HepG2 (cell line): Measurements from ENCODE around the gene RPS15A. TPM values are rescaled to one million over a fixed set of nuclear protein-coding genes. Genes with fewer than 3 reads are reported as not detected.

Experiments used
- CBX2 ChIP-seq, 2 experiments: fragments of 200-600 bp in 1 of 2; sonication (generic); formaldehyde crosslinking in 1 of 2; IDR thresholded peaks; 2 replicates each; pipeline versions ENCODE4 v1.7.0 to v1.8.1; 2018 to 2022; ENCODE audit warnings: low read depth in 2 of 2, low read length in 1 of 2, mild to moderate bottlenecking in 1 of 2, missing genetic modification reagents in 1 of 2
- DPF2 ChIP-seq: sonication (generic); formaldehyde crosslinking; IDR thresholded peaks from 2 replicates; pipeline ENCODE4 v1.4.0; 2020; ENCODE audit warnings: mild to moderate bottlenecking, low read depth, missing genetic modification reagents, borderline replicate concordance
- ELF3 ChIP-seq: IDR thresholded peaks from 2 replicates; pipeline ENCODE4 v1.6.1; 2016; ENCODE audit warnings: missing genetic modification reagents, missing compliant biosample characterization
- HMGXB3 ChIP-seq: sonication (generic); formaldehyde crosslinking; IDR thresholded peaks from 2 replicates; pipeline ENCODE4 v1.4.0; 2020; ENCODE audit warnings: missing genetic modification reagents, borderline replicate concordance
- TBP ChIP-seq: sonication (generic); formaldehyde crosslinking; IDR thresholded peaks from 2 replicates; pipeline ENCODE4 v1.5.0; 2020; ENCODE audit warnings: missing genetic modification reagents
- TCF12 ChIP-seq, 2 experiments: fragments of 450-650 bp in 1 of 2; sonication (generic) in 1 of 2; formaldehyde crosslinking in 1 of 2; IDR thresholded peaks; 2 replicates each; pipeline versions ENCODE4 v1.6.1 to v1.8.0; 2017 to 2022; ENCODE audit warnings: antibody characterized with exemption in 1 of 2, mild to moderate bottlenecking in 1 of 2, missing genetic modification reagents in 1 of 2, moderate library complexity in 1 of 2
- TERF1 ChIP-seq: sonication (generic); formaldehyde crosslinking; IDR thresholded peaks from 2 replicates; pipeline ENCODE4 v1.8.0; 2022; ENCODE audit warnings: mild to moderate bottlenecking, missing genetic modification reagents, moderate library complexity
- U2AF1 ChIP-seq: fragments of 200-400 bp; formaldehyde crosslinking; optimal IDR thresholded peaks from 2 replicates; pipeline ENCODE3; 2017; ENCODE audit warnings: mild to moderate bottlenecking, low read depth, low read length
- ZBTB10 ChIP-seq: sonication (generic); formaldehyde crosslinking; IDR thresholded peaks from 2 replicates; pipeline ENCODE4 v1.4.0; 2020; ENCODE audit warnings: missing genetic modification reagents, borderline replicate concordance
- ZBTB33 ChIP-seq: sonication (generic); formaldehyde crosslinking; IDR thresholded peaks from 2 replicates; pipeline ENCODE4 v1.4.0; 2020; ENCODE audit warnings: missing genetic modification reagents
- ZNF274 ChIP-seq: sonication (generic); formaldehyde crosslinking; IDR thresholded peaks from 2 replicates; pipeline ENCODE4 v1.5.1; 2020; ENCODE audit warnings: mild to moderate bottlenecking, missing genetic modification reagents
- ZNF280B ChIP-seq: sonication (generic); formaldehyde crosslinking; IDR thresholded peaks from 2 replicates; pipeline ENCODE4 v1.5.0; 2020; ENCODE audit warnings: missing genetic modification reagents, mild to moderate bottlenecking, borderline replicate concordance
- ZNF326 ChIP-seq: sonication (generic); formaldehyde crosslinking; IDR thresholded peaks from 2 replicates; pipeline ENCODE4 v1.4.0; 2020; ENCODE audit warnings: missing genetic modification reagents, borderline replicate concordance
- ZNF460 ChIP-seq: sonication (generic); formaldehyde crosslinking; IDR thresholded peaks from 2 replicates; pipeline ENCODE4 v1.5.1; 2020; ENCODE audit warnings: missing genetic modification reagents, mild to moderate bottlenecking, borderline replicate concordance
- polyA plus RNA-seq, 8 experiments: library from polyadenylated mRNA; depleted of rRNA in 3 of 8; stranded (reverse) in 7 of 8; unstranded in 1 of 8; fragments of >200 nt; fragmentation: Illumina TruSeq in 4 of 8; extraction: Trizol in 4 of 8; gene quantifications; 2 replicates each; pipeline versions ENCODE4 v1.2.1 to v1.2.3, GENCODE V29; 2011 to 2016; ENCODE audit warnings: low read depth in 4 of 8, missing spikeins in 1 of 8, mixed read lengths in 1 of 8; ENCODE audit not compliant: insufficient read depth in 1 of 8
- total RNA-seq, 5 experiments: library from RNA; depleted of rRNA; stranded (reverse); fragments of >200 nt; fragmentation: Illumina TruSeq; extraction: Trizol; gene quantifications; 2 replicates each; pipeline ENCODE4 v1.2.3, GENCODE V29; 2016; ENCODE audit warnings: low read depth in 1 of 5

Gene RPS15A
- total and polyA plus RNA-seq, 2 of the 13 experiments (the other 11 are each of a cell fraction or from before 2014, with no cell fraction given), result 5,489 to 9,457 TPM

GRCh38 chr16:18789850-18790706 lies at the start of gene RPS15A (continued):
- TF ChIP-seq HMGXB3 (CRISPR knock-in tag) (peak; percentile 93), ZNF460 (CRISPR knock-in tag) (peak; percentile 55; the same call in 1 of the 2 replicates), CBX2 (IDR thresholded peaks at IDR 0.05; ENCODE audit: low read depth, low read length) (peak; percentile 73; the same call in 1 of the 2 replicates), CBX2 (CRISPR knock-in tag; IDR thresholded peaks at IDR 0.05; ENCODE audit: low read depth) (peak; percentile 84; the same call in 1 of the 2 replicates), ZBTB33 (CRISPR knock-in tag) (no peak; the same call in 1 of the 2 replicates), TBP (CRISPR knock-in tag) (peak; percentile 87; the same call in 1 of the 2 replicates), ZNF274 (CRISPR knock-in tag) (peak; percentile 98), ZNF326 (no peak; the same call in 1 of the 2 replicates), ZBTB10 (peak; percentile 97; the same call in 1 of the 2 replicates), ZNF280B (CRISPR knock-in tag) (peak; percentile 99), U2AF1 (no peak), TERF1 (CRISPR knock-in tag) (peak; percentile 80), DPF2 (CRISPR knock-in tag) (no peak), ELF3 (CRISPR knock-in tag) (peak; percentile 87), TCF12 (IDR thresholded peaks at IDR 0.05) (no peak), TCF12 (CRISPR knock-in tag; IDR thresholded peaks at IDR 0.05) (peak; percentile 27; the same call in 1 of the 2 replicates)
